Panc1 (cell line): ENCODE data around the gene PLEKHN1. TPM values are rescaled to one million over a fixed set of nuclear protein-coding genes. Genes with fewer than 3 reads are reported as not detected.

ENCODE experiments used
- ATAC-seq: fragments of 200-7000 bp; cut with Tn5 transposase; 2 replicates; pipeline ENCODE4 v1.9.1; 2020; ENCODE audit warnings: mild to moderate bottlenecking, moderate library complexity
- BruUV-seq: library from RNA; stranded (reverse); fragments of 400-500 nt; replicated peaks from 2 replicates; lab custom pipeline; 2021; lab: Mats Ljungman, UMichigan
- CTCF ChIA-PET: fragments of 300-600 bp; sonication (Branson Sonifier 250); formaldehyde crosslinking; loops from one replicate; lab custom pipeline; 2022; ENCODE audit warnings: antibody characterized with exemption; lab: Charles Lee
- POLR2A ChIA-PET: fragments of 300-600 bp; sonication (Branson Sonifier 250); formaldehyde crosslinking; loops from one replicate; lab custom pipeline; 2022; ENCODE audit warnings: antibody characterized with exemption; lab: Charles Lee
- DNase-seq: peaks from one replicate; pipeline ENCODE4 v3.0.0-alpha.2; 2010; ENCODE audit warnings: low read depth, low spot score
- H3K27ac ChIP-seq: 2 replicates; pipeline ENCODE4 v1.5.1; 2011; ENCODE audit warnings: mild to moderate bottlenecking, low read length, inconsistent platforms
- H3K27me3 ChIP-seq: fragments of 200-500 bp; sonication (Bioruptor generic); 2 replicates; pipeline ENCODE4 v1.6.0; 2014; ENCODE audit warnings: low read length, inconsistent platforms; ENCODE audit not compliant: control insufficient read depth, insufficient read depth
- H3K36me3 ChIP-seq: fragments of 200-500 bp; sonication (Bioruptor generic); 2 replicates; pipeline ENCODE4 v1.5.1; 2014; ENCODE audit warnings: inconsistent platforms, mild to moderate bottlenecking, low read length, moderate library complexity; ENCODE audit not compliant: control insufficient read depth, insufficient read depth
- H3K4me1 ChIP-seq: 2 replicates; pipeline ENCODE4 v1.5.1; 2011; ENCODE audit warnings: inconsistent platforms, mild to moderate bottlenecking, low read length, moderate library complexity; ENCODE audit not compliant: control insufficient read depth, insufficient read depth
- H3K4me3 ChIP-seq, 2 experiments: 2 replicates each; pipeline ENCODE4 v1.5.1; 2011 to 2012; ENCODE audit warnings: low read depth in 2 of 2, low read length in 2 of 2, mild to moderate bottlenecking in 2 of 2, inconsistent platforms in 1 of 2, moderate library complexity in 1 of 2
- H3K9me3 ChIP-seq: fragments of 200-500 bp; sonication (Bioruptor generic); 2 replicates; pipeline ENCODE4 v1.5.1; 2014; ENCODE audit warnings: low read depth, mild to moderate bottlenecking, inconsistent platforms, low read length, moderate library complexity; ENCODE audit not compliant: control insufficient read depth, insufficient read depth
- POLR2AphosphoS5 ChIP-seq: IDR thresholded peaks from 2 replicates; pipeline ENCODE4 v1.6.1; 2012; ENCODE audit warnings: mild to moderate bottlenecking, low read depth, low read length, moderate library complexity
- SIN3A ChIP-seq: IDR thresholded peaks from 2 replicates; pipeline ENCODE4 v1.6.1; 2012; ENCODE audit warnings: low read depth, mild to moderate bottlenecking, low read length, moderate library complexity, borderline replicate concordance; ENCODE audit not compliant: insufficient read depth
- TCF7L2 ChIP-seq: IDR thresholded peaks from 2 replicates; pipeline ENCODE4 v1.6.1; 2011; ENCODE audit warnings: mild to moderate bottlenecking, low read depth, low read length, inconsistent platforms
- in situ Hi-C: cut with HindIII; loops from 2 replicates; pipeline ENCODE4 v1.10.0; 2016; ENCODE audit warnings: low sequenced_read_pairs, low pct_unique_long_range_greater_than_20kb
- intact Hi-C: fragments of 100-400 bp; cut with micrococcal nuclease; formaldehyde crosslinking; loops from one replicate; pipeline ENCODE4 v1.10.0; 2022; ENCODE audit not compliant: unreplicated experiment
- total RNA-seq: library from RNA; stranded (reverse); gene quantifications from one replicate; pipeline ENCODE4 v1.2.1, GENCODE V29; 2021; ENCODE audit not compliant: unreplicated experiment
- TF ChIP-seq, protein P1 (sequence below), 2 experiments: IDR thresholded peaks; 2 replicates each; pipeline ENCODE4 v1.6.1; 2011 to 2012; ENCODE audit warnings: low read depth in 2 of 2, control low read depth in 1 of 2, low read length in 1 of 2, mild to moderate bottlenecking in 1 of 2, moderate library complexity in 1 of 2; ENCODE audit not compliant: insufficient read depth in 1 of 2
- TF ChIP-seq, protein P2 (sequence below): fragments of 450-650 bp; IDR thresholded peaks from 2 replicates; pipeline ENCODE4 v1.5.1; 2017; ENCODE audit warnings: mild to moderate bottlenecking

Gene PLEKHN1
- total RNA-seq, 1 experiment from 2014 or later, result 9.8 TPM

DNA sequence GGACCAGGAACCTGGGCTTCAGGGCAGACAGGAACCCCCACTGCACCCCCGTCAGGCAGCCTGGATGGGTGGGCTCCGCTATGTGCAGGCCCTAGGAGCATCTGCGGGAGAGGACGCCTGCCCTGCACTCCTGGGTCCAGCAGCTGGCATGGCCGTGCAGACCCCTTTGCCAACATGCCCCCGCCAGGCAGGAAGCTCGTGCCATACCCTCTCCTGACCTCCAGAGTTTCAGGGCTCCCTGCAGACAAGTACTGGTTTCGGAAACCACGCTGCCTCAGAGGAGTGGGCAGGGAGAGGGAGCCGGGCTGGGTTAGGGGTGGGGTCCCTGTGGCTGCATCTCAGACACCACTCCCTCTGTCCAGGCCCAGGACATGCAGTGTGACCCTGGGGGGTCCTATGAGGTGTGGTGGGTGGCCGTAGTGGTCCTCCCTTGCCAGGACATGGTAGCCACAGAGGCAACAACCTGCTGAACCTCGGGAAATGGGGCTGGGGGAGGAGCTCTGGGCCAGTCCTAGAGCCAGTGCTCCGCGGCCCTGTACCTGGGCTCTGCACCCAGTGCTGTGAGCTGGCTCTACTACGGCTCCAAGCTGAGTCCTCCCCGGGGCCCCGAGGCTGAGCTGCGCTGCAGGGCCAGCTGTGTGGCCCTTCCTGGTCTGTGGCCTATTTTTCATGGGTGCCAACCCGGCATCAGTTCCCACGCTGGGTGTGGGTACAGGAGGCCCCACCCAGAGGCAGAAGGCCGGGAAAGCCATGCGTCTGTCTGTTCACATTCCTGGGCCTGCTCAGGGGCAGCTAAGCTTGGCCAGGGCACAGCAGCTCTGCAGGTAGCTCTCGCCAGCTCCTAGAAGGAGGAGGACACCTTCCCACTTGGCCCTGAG, 1.4 kb downstream of the PLEKHN1 start:
- in situ Hi-C loops (no loop called here), intact Hi-C loops (no loop called here)
- ATAC-seq, result no peak
- peak overlapping the region; percentile 18 for H3K27ac ChIP-seq
- no peaks in the 10 kb centered on the region for H3K9me3 ChIP-seq
- no peaks in the 10 kb centered on the region for H3K36me3 ChIP-seq
- ChIA-PET CTCF (no interaction called here), POLR2A (interaction anchor here (0.9 kb wide), 1 partner anchor 8 kb away, joined by 3 read pairs; no protein-coding TSS in a partner anchor)
- TF ChIP-seq SIN3A (no peak), POLR2AphosphoS5 (no peak), TCF7L2 (no peak)
- TF ChIP-seq, protein P1, sequence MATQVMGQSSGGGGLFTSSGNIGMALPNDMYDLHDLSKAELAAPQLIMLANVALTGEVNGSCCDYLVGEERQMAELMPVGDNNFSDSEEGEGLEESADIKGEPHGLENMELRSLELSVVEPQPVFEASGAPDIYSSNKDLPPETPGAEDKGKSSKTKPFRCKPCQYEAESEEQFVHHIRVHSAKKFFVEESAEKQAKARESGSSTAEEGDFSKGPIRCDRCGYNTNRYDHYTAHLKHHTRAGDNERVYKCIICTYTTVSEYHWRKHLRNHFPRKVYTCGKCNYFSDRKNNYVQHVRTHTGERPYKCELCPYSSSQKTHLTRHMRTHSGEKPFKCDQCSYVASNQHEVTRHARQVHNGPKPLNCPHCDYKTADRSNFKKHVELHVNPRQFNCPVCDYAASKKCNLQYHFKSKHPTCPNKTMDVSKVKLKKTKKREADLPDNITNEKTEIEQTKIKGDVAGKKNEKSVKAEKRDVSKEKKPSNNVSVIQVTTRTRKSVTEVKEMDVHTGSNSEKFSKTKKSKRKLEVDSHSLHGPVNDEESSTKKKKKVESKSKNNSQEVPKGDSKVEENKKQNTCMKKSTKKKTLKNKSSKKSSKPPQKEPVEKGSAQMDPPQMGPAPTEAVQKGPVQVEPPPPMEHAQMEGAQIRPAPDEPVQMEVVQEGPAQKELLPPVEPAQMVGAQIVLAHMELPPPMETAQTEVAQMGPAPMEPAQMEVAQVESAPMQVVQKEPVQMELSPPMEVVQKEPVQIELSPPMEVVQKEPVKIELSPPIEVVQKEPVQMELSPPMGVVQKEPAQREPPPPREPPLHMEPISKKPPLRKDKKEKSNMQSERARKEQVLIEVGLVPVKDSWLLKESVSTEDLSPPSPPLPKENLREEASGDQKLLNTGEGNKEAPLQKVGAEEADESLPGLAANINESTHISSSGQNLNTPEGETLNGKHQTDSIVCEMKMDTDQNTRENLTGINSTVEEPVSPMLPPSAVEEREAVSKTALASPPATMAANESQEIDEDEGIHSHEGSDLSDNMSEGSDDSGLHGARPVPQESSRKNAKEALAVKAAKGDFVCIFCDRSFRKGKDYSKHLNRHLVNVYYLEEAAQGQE (IDR thresholded peaks at IDR 0.05; ENCODE audit: insufficient read depth in 1 of 2, low read depth in 2 of 2, low read length in 1 of 2), result no peak
- TF ChIP-seq, protein P2, sequence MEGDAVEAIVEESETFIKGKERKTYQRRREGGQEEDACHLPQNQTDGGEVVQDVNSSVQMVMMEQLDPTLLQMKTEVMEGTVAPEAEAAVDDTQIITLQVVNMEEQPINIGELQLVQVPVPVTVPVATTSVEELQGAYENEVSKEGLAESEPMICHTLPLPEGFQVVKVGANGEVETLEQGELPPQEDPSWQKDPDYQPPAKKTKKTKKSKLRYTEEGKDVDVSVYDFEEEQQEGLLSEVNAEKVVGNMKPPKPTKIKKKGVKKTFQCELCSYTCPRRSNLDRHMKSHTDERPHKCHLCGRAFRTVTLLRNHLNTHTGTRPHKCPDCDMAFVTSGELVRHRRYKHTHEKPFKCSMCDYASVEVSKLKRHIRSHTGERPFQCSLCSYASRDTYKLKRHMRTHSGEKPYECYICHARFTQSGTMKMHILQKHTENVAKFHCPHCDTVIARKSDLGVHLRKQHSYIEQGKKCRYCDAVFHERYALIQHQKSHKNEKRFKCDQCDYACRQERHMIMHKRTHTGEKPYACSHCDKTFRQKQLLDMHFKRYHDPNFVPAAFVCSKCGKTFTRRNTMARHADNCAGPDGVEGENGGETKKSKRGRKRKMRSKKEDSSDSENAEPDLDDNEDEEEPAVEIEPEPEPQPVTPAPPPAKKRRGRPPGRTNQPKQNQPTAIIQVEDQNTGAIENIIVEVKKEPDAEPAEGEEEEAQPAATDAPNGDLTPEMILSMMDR, result no peak
- no peaks in the 10 kb centered on the region for H3K27me3 ChIP-seq
- BruUV-seq, result no TSS peak
- H3K4me3 ChIP-seq, result peak overlapping the region; percentile 59 to 68; a peak in 3 of 4 replicates
- peaks cover 13% of the 10 kb centered on the region for H3K4me1 ChIP-seq
- DNase-seq, result no peak

DNA sequence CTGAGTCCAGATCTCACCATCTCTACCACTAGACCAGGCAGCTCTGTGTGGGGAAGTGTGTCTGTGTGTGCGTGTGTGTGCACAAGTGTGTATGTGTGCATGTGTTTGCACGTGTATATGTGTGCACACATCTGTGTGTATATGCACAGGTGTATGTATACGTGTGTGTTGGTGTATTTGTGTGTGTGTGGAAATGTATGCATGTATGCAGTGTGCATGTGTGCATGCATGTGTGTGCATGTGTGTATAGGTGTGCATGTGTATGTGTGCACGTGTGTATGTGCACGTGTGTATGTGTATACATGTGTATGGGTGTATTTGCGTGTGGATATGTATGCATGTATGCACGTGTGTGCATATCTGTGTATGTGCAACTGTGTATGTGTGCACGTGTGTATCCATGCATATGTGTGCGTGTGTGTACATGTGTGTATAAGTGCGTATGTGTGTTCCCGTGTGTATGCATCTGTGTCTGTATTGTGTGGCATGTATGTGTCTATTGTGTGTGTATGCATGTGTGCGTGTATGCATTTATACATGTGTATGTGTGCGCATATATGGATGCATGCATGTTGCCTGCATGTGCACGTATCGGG, 3.1 kb downstream of the PLEKHN1 start:
- Histone ChIP-seq H3K9me3 (no peaks in the 10 kb centered on the region), H3K27ac (no peak overlapping the region), H3K4me3 (no peak overlapping the region), H3K36me3 (no peaks in the 10 kb centered on the region), H3K4me1 (peaks cover 13% of the 10 kb centered on the region), H3K27me3 (no peaks in the 10 kb centered on the region)
- no peak for DNase-seq
- intact Hi-C loops (no loop called here), in situ Hi-C loops (no loop called here)
- TF ChIP-seq, protein P2, result no peak
- TF ChIP-seq, protein P1 (IDR thresholded peaks at IDR 0.05; ENCODE audit: insufficient read depth in 1 of 2, low read depth in 2 of 2, low read length in 1 of 2), result no peak
- TF ChIP-seq SIN3A (no peak), POLR2AphosphoS5 (no peak), TCF7L2 (no peak)
- CTCF ChIA-PET, result no interaction called here
- POLR2A ChIA-PET, result no interaction called here
- no TSS peak for BruUV-seq
- ATAC-seq, result no peak
